HG03064 (cell line): ENCODE results near the gene C1QTNF12.
"Not testable (repeated sequence)": the region's sequence is repeated elsewhere in the genome, so short reads cannot be mapped to it uniquely, and the experiment has no call there.

Source experiments
- ATAC-seq: cut with Tn5 transposase; IDR thresholded peaks from one replicate; pipeline ENCODE4 v1.9.1; 2021; ENCODE audit warnings: low read depth; ENCODE audit not compliant: unreplicated experiment

Gene C1QTNF12

GRCh38 chr1:1202831-1203560 lies 43.5 kb downstream of the C1QTNF12 start:
- no peak for ATAC-seq

DNA sequence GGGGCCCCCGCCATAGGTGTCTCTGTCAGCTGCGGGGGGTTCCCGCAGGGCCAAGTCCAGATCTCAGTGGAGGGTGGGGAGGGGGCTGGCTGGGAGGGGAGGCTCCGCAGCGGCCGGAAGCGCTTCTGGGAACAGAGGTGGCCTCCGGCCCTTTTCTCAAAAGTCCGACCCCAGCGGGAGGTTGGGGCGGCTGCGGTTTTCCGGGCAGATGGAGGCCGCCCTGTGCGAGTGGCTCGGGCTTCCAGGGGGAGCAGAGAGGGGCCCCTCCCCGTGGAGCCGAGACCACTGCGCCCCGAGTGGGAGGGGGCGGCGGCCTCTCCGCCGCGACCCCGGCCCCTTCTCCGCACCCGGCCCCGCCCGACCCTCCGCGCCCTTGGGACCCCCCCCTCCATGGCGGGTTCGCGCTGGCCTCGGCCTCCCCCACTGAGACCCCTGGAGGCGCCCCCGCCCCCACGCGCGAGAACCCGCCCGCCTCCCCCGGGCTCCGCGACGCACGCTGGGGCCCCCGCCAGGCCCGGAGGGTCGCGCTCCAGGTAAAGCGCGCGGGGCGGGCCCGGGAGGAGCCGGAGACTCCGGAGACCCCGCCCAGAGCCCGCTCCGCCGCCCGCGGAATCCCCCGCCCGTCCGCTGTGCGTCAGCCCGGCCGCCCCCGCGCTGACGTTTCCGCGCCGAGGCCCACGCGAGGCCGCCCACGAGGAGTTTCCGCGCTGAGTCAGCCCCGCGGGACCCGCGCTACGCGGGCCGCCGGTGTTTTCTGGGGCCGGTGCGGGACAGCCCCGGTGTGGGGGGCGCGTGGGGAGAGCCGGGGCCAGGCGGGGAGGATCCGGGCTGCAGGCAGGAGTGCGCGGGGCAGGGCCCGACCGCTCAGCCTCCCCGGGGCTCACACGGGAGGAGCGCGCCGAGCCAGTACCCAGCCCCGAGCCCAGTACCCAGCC lies 45.4 kb downstream of the C1QTNF12 start:
- ATAC-seq: no peak

DNA sequence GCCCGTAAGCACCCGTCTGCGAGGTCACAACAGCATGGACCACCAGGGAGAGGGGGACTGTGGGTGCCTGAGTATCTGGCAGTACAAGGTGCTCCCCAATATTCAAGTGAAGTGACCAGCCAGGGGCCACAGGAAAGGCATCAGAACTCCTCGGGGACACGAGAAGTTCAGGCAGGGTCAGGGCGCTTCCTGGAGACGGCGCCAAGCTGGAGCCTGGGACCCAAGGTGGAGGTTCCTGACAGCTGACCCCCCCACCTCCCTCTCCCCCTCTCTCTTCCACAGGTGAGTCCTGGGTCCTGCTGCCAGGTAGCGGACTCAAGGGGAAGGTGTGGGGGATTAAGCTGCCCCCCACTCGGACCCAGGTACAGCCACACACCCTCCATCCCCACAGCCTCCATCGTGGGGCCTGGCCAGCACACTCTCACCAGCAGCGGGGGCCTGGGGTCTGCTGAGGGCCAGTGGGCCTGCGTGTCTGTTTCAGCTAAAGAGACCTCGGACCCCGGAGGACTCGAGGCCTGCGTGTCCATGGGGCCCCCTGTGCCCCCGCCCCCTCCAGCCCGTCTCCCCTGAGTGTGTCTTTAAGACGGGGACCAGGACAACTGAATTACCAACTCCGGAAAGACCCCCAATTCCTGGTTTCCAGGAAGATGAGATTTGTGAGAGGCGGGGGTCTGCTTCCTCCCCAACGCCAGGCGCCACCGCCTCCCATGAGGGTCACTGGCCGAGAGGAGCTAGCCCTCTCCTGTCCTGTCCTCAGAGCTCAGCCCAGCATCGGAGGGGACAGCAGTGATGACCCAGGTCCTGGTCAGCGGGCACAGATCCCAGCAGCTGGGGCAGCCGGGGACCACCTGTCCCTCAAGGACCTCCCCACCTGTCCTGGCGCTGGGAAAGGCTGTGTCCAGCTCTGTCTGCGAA lies 46.3 kb downstream of the C1QTNF12 start:
- no peak for ATAC-seq

GRCh38 chr1:1199141-1199960 lies 47.2 kb downstream of the C1QTNF12 start:
- ATAC-seq: no peak

DNA sequence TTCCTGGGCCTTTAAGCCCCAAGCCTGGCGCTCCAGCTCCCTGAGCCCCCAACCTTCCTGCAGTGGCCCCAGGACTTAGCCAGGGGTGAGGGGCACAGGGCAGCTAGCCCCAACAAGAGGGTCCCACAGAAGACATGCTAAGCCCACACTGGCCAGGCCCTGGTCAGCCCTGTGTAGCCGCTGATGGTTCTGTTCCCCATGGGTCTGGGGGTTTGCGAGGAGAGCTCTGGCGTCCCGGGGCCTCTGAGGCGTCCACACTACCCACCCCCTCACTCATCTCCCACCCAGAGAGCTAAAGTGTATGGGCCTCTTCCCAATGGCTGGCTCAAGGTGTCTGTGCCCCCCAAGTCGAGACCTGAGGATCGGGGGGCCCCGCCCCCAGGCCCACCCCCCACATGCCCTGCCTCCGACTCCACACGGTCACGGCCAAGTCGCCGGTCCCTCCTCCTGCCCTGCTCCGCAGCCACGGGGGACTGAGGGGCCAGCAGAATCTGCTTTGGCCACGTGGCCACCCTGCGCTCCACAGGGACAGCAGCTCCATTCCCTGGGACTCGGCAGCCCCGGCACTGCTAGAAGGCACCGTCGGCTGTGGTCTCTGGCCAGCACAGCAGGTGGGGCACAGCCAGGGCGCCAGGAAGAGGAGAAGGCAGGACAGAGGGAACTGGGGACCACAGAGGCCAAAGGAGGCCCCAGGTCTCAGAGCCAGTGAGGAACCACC lies 47.9 kb downstream of the C1QTNF12 start:
- no peak for ATAC-seq

DNA sequence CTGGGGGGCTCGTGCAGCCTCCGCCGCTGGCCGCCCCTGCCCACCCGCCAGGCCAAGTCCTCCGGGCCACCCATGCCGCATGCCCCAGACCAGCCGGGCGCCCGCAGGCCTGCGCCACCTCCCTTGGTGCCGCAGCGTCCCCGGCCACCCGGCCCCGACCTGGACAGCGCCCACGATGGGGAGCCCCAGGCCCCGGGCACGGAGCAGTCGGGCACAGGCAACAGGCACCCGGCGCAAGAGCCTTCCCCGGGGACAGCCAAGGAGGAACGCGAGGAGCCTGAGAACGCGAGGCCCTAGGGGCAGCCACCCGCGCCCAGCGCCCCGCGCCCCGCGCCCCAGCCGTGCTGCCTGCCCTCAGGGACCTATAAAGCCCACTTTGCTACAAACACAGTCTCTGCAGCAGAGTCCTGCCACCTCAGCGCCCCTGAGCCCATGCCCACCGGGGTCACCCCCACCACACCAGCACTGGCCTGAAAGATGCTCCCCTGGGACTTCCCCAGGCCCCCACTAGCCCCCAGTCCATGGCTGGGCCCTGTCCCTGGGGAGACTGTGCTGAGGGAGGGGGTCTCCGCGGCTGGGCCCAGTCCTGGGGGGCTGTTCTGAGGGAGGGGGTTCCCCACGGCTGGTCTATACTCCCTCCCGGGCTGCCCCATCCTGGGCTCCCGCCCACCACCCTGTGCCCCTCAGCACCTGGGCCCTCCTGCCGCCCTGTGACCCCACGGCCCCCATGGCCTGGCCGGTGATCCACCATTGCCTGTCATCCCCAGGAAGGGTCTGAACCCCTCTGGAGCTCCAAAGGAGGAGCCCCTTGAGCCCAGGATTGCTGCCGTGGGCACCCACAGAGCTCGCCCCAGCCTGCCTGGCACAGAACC lies 48.7 kb downstream of the C1QTNF12 start:
- no peak for ATAC-seq

DNA sequence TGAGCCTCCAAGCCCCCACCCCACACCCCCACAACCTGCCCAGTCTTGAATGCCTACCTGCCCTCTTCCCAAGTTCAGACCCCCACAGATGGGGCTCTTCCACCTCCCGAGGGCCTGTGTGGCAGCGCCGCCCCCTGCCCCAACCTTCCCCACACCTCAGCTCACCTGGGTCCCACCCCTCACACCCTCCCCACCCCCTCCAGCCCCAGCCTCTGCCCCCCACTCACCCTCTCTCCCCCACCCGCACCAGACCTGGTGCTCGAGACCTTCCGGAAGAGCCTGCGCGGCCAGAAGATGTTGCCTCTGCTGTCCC lies 49.4 kb downstream of the C1QTNF12 start:
- ATAC-seq: no peak

DNA sequence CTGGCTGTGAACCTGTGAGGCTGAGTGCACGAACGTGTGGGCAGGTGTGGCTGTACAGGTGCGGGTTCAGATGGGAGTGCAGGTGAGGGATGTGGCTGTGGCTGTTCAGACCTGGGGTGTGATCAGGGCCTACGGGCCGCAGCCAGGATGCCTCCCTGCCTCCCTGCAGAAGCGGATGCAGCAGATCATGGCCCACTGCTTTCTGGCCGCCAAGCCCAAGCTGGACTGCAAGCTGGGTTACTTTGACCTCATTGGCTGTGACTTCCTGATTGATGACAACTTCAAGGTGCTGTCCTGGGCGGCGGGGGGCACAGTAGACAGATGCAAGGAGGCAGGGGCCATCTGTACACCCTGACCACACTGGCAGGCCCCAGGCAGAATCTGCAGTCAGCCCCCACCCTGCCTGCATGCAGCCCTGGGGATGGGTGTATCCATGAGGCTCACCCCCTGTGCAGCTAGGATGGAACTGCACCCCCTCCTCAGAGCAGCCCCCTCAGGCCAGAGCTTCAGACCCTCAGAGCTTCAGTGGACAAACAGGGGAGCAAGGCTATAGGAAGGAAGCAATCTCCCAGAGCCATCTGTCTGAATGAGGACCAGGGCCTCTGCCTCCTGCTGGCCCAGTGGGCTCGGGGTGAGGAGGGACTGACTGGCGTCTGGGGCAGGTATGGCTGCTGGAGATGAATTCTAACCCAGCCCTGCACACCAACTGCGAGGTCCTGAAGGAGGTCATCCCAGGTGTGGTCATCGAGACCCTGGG lies 49.9 kb downstream of the C1QTNF12 start:
- no peak for ATAC-seq

GRCh38 chr1:1195726-1196125 lies 50.8 kb downstream of the C1QTNF12 start:
- not testable (repeated sequence) for ATAC-seq

- no peak for ATAC-seq
Observed at GRCh38 chr1:1194723-1195122, 51.8 kb downstream of the C1QTNF12 start.
